Osteocyte (in vitro differentiated cells): ENCODE data around the gene IGFBPL1. TPM values are rescaled to one million over a fixed set of nuclear protein-coding genes. Genes with fewer than 3 reads are reported as not detected.
A peak's percentile ranks its signal among the peaks of the same experiment; 100 is the strongest.

Source experiments
- DNase-seq: peaks from one replicate; pipeline ENCODE4 v3.0.0; 2021; ENCODE audit warnings: mixed read lengths; ENCODE audit not compliant: unreplicated experiment; ENCODE audit errors: extremely low spot score
- H3K27ac Mint-ChIP-seq: one replicate; pipeline ENCODE4 v1.8.0; 2021; ENCODE audit warnings: mild to moderate bottlenecking, mixed read lengths; ENCODE audit not compliant: unreplicated experiment
- H3K27me3 Mint-ChIP-seq: one replicate; pipeline ENCODE4 v1.8.0; 2021; ENCODE audit warnings: mixed read lengths; ENCODE audit not compliant: unreplicated experiment
- H3K36me3 Mint-ChIP-seq: one replicate; pipeline ENCODE4 v1.8.0; 2021; ENCODE audit warnings: mixed read lengths; ENCODE audit not compliant: unreplicated experiment
- H3K4me1 Mint-ChIP-seq: one replicate; pipeline ENCODE4 v1.8.0; 2021; ENCODE audit warnings: mixed read lengths; ENCODE audit not compliant: unreplicated experiment
- H3K4me3 Mint-ChIP-seq: one replicate; pipeline ENCODE4 v1.8.0; 2021; ENCODE audit warnings: mild to moderate bottlenecking, moderate library complexity, mixed read lengths; ENCODE audit not compliant: unreplicated experiment
- H3K9me3 Mint-ChIP-seq: one replicate; pipeline ENCODE4 v1.8.0; 2021; ENCODE audit warnings: mixed read lengths; ENCODE audit not compliant: unreplicated experiment
- CTCF ChIP-seq: fragments of 200-600 bp; sonication (generic); IDR thresholded peaks from 2 replicates; pipeline ENCODE4 v1.5.0; 2021; ENCODE audit warnings: antibody characterized with exemption, mild to moderate bottlenecking, moderate library complexity
- total RNA-seq: library from RNA; stranded (reverse); gene quantifications from 2 replicates; pipeline ENCODE4 v1.2.1, GENCODE V29; 2021

IGFBPL1 gene
- total RNA-seq, 1 donor from 2014 or later = 2.8 TPM

GRCh38 chr9:38396371-38396671, 27.9 kb downstream of the IGFBPL1 start:
- Mint-ChIP-seq H3K4me3 (no peak overlapping the region), H3K4me1 (peaks cover 17% of the 10 kb centered on the region), H3K27me3 (peaks cover 1% of the 10 kb centered on the region), H3K27ac (no peak overlapping the region), H3K36me3 (peaks cover 17% of the 10 kb centered on the region), H3K9me3 (no peaks in the 10 kb centered on the region)
- no peak for DNase-seq
- TF ChIP-seq CTCF = no peak

DNA sequence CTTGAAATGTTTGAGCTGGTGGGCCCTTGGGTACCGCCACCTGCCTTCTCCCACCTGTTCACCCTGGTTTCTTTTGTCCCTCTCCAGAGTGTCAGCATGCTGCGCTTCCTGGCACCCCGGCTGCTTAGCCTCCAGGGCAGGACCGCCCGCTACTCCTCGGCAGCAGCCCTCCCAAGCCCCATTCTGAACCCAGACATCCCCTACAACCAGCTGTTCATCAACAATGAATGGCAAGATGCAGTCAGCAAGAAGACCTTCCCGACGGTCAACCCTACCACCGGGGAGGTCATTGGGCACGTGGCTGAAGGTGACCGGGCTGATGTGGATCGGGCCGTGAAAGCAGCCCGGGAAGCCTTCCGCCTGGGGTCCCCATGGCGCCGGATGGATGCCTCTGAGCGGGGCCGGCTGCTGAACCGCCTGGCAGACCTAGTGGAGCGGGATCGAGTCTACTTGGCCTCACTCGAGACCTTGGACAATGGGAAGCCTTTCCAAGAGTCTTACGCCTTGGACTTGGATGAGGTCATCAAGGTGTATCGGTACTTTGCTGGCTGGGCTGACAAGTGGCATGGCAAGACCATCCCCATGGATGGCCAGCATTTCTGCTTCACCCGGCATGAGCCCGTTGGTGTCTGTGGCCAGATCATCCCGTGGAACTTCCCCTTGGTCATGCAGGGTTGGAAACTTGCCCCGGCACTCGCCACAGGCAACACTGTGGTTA, 28.4 kb downstream of the IGFBPL1 start:
- TF ChIP-seq CTCF = no peak
- Mint-ChIP-seq H3K9me3 (no peaks in the 10 kb centered on the region), H3K4me1 (peaks cover 17% of the 10 kb centered on the region), H3K27me3 (no peaks in the 10 kb centered on the region), H3K4me3 (no peak overlapping the region), H3K36me3 (peaks cover 17% of the 10 kb centered on the region), H3K27ac (no peak overlapping the region)
- DNase-seq = no peak

DNA sequence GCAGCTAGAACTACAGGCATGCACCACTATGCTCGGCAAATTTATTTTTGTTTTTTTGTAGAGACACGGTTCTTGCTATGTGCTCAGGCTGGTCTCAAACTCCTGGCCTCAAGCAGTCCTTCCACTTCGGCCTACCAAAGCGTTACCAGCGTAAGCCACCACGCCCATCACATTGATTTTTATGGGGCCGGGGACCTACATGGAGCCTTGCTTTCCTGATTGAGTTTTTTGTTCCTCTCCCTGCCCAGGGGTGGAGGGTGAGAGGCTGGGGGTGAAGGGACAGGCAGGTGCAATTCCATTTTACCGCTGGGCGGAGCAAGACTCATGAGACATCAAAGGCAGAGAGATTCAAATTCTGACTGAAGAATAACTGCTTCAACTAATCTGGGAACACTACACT, 29.8 kb downstream of the IGFBPL1 start:
- H3K36me3 Mint-ChIP-seq = peaks cover 17% of the 10 kb centered on the region
- H3K4me3 Mint-ChIP-seq = no peak overlapping the region
- no peaks in the 10 kb centered on the region for H3K27me3 Mint-ChIP-seq
- peaks cover 19% of the 10 kb centered on the region for H3K4me1 Mint-ChIP-seq
- no peaks in the 10 kb centered on the region for H3K9me3 Mint-ChIP-seq
- H3K27ac Mint-ChIP-seq = no peak overlapping the region
- no peak for TF ChIP-seq CTCF
- DNase-seq = no peak

- no peaks in the 10 kb centered on the region for H3K27me3 Mint-ChIP-seq
- H3K4me3 Mint-ChIP-seq = peak overlapping the region; percentile 79
- peak overlapping the region; percentile 83 for H3K27ac Mint-ChIP-seq
- no peak for DNase-seq
- H3K36me3 Mint-ChIP-seq = peaks cover 17% of the 10 kb centered on the region
- TF ChIP-seq CTCF = no peak
- H3K9me3 Mint-ChIP-seq = no peaks in the 10 kb centered on the region
- peaks cover 19% of the 10 kb centered on the region for H3K4me1 Mint-ChIP-seq
Measured at GRCh38 chr9:38393128-38393796, 31.0 kb downstream of the IGFBPL1 start.

- Mint-ChIP-seq H3K27ac (peak within 1 kb of the TSS; percentile 83), H3K4me1 (peaks cover 19% of the 10 kb centered on the region), H3K9me3 (no peaks in the 10 kb centered on the region), H3K36me3 (peaks cover 12% of the 10 kb centered on the region), H3K4me3 (peak within 1 kb of the TSS; percentile 79), H3K27me3 (no peaks in the 10 kb centered on the region)
- TF ChIP-seq CTCF = peak; percentile 15
- DNase-seq = peak; percentile 92
Measured at GRCh38 chr9:38392235-38393127, 31.8 kb downstream of the IGFBPL1 start, which contains the start of gene ALDH1B1. TSS of gene ALDH1B1 (plus strand) at chr9:38392702. CDS start at chr9:38395749, 3,047 bp downstream.
